ENCODE data around the gene FSTL5.
A peak's percentile ranks its signal among the peaks of the same experiment; 100 is the strongest.

GRCh38 chr4:161564230-161564834 lies 599.5 kb downstream of the FSTL5 start:
- peak in 1 of 2 experiments; percentile 19; a peak in 2 of 4 replicates for TF ChIP-seq RAD21 (IDR thresholded peaks at IDR 0.05 in 1 of 2, conservative IDR thresholded peaks at IDR 0.05 in 1 of 2; ENCODE audit: low read depth in 2 of 2, low read length in 2 of 2)
- TF ChIP-seq CTCF (IDR thresholded peaks at IDR 0.05; ENCODE audit: control extremely low read depth in 1 of 3, insufficient read depth in 1 of 3, low read depth in 1 of 3, low read length in 3 of 3): no peak
- TF ChIP-seq NRF1 (IDR thresholded peaks at IDR 0.05; ENCODE audit: low read depth, low read length): no peak
- no peak for TF ChIP-seq TBP (IDR thresholded peaks at IDR 0.05; ENCODE audit: low read depth, low read length)
- TF ChIP-seq MAFK (IDR thresholded peaks at IDR 0.05; ENCODE audit: low read depth, low read length): no peak
- TF ChIP-seq TCF12 (IDR thresholded peaks at IDR 0.05; ENCODE audit: low read depth, low read length): no peak
- no peak for TF ChIP-seq POLR2A (IDR thresholded peaks at IDR 0.05; ENCODE audit: control extremely low read depth in 1 of 2, low read depth in 2 of 2, low read length in 2 of 2)
- TF ChIP-seq SP1 (IDR thresholded peaks at IDR 0.05; ENCODE audit: low read depth, low read length): no peak

All from H1 (cell line).